Measurements from ENCODE around the gene CSNK1D.

- TF ChIP-seq CTCF (IDR thresholded peaks at IDR 0.05): no peak
- no peak for TF ChIP-seq POLR2A (IDR thresholded peaks at IDR 0.05)
These were observed 44.4 kb downstream of the CSNK1D start, which contains the start of gene SLC16A3 for GRCh38 chr17:82228842-82229697.

Measured in testis (tissue), 2 donors.